Measurements from ENCODE around the gene LMF1. TPM values are rescaled to one million over a fixed set of nuclear protein-coding genes. Genes with fewer than 3 reads are reported as not detected.

The LMF1 gene
- total and polyA plus RNA-seq, 2 of the 13 experiments (the other 11 are each of a cell fraction or from before 2014, with no cell fraction given) = 6.8 to 8.5 TPM

DNA sequence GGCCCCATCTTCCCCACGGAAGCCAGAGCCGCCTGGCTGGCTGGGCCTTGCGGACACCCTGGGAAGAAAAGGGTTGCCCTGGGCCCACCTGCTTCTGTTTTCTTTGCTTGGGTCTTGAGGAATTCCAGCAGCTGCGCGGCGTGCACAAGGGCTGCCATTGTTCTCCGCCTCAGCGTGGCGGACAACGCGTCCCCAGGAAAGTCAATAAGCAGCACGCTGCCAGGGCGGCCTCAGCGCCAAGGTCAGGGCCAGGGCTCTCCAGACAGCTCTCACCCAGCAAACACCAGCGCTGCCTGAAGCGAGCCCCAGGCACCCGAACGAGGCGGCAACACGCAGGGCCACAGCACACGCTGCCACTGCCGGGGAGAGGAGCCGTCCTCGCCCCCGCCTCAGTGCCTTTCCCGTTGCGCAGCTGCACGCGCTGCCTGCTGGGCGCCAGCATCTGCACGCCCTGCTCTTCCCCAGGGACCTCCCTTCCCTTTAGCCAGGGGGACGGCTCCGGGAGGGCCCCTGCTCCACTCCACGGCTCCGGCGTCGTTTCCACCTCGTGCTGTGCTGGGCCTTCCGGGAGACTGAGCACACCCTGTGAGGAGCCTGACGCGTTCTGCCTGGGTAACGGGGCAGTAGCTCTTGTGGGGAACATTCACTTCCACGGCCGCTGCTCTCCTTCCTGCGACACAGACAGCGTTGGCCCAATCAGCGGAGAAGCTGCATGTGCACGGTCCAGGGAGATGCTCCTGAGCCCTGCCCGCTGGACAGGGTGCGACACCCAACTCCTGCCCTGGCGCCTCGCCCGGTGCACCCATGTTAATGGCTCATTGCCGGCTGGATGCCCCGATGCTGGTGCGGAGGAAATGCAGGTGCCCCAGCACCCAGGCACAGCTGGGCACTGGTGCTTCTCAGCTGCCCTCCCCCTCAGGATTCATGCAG lies 57.8 kb downstream of the LMF1 start (continued):
- TF ChIP-seq IKZF4 (CRISPR knock-in tag; IDR thresholded peaks at IDR 0.05; ENCODE audit: borderline replicate concordance, low read depth, not compliant biosample characterization) = no peak
- 0 out of 2 replicates have a peak, but pooled peaks have one; percentile 28 for TF ChIP-seq ISL2 (CRISPR knock-in tag; IDR thresholded peaks at IDR 0.05)
- TF ChIP-seq ZBTB1 (CRISPR knock-in tag; IDR thresholded peaks at IDR 0.05; ENCODE audit: borderline replicate concordance) = no peak
- TF ChIP-seq, protein P1, sequence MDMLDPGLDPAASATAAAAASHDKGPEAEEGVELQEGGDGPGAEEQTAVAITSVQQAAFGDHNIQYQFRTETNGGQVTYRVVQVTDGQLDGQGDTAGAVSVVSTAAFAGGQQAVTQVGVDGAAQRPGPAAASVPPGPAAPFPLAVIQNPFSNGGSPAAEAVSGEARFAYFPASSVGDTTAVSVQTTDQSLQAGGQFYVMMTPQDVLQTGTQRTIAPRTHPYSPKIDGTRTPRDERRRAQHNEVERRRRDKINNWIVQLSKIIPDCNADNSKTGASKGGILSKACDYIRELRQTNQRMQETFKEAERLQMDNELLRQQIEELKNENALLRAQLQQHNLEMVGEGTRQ (IDR thresholded peaks at IDR 0.05; ENCODE audit: low read depth, low read length) = no peak
- TF ChIP-seq, protein P1 (CRISPR knock-in tag; IDR thresholded peaks at IDR 0.05; ENCODE audit: borderline replicate concordance) = no peak
- TF ChIP-seq AHR (CRISPR knock-in tag; IDR thresholded peaks at IDR 0.05) = peak; percentile 75; the same call in 1 of the 2 replicates
- TF ChIP-seq ISX (CRISPR knock-in tag; conservative IDR thresholded peaks at IDR 0.05) = no peak
- TF ChIP-seq DNMT1 (CRISPR knock-in tag; IDR thresholded peaks at IDR 0.05) = peak; percentile 78; the same call in 1 of the 2 replicates
- TF ChIP-seq ZNF569 (CRISPR knock-in tag; IDR thresholded peaks at IDR 0.05; ENCODE audit: borderline replicate concordance) = no peak
- TF ChIP-seq ZNF746 (CRISPR knock-in tag; IDR thresholded peaks at IDR 0.05) = peak; percentile 70; the same call in 1 of the 2 replicates
- TF ChIP-seq, protein P2, sequence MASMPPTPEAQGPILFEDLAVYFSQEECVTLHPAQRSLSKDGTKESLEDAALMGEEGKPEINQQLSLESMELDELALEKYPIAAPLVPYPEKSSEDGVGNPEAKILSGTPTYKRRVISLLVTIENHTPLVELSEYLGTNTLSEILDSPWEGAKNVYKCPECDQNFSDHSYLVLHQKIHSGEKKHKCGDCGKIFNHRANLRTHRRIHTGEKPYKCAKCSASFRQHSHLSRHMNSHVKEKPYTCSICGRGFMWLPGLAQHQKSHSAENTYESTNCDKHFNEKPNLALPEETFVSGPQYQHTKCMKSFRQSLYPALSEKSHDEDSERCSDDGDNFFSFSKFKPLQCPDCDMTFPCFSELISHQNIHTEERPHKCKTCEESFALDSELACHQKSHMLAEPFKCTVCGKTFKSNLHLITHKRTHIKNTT (CRISPR knock-in tag; IDR thresholded peaks at IDR 0.05) = no peak
- peak; percentile 68 for TF ChIP-seq HNF4A (CRISPR knock-in tag; IDR thresholded peaks at IDR 0.05)
- TF ChIP-seq U2AF1 (optimal IDR thresholded peaks at IDR 0.05; ENCODE audit: low read depth, low read length) = no peak
- TF ChIP-seq TOPORS (CRISPR knock-in tag; IDR thresholded peaks at IDR 0.05) = no peak; the same call in 1 of the 2 replicates
- peak; percentile 61; the same call in 1 of the 2 replicates for TF ChIP-seq SAFB2 (CRISPR knock-in tag; IDR thresholded peaks at IDR 0.05; ENCODE audit: borderline replicate concordance, low read depth)
- TF ChIP-seq ZNF7 (CRISPR knock-in tag; IDR thresholded peaks at IDR 0.05) = peak; percentile 33; the same call in 1 of the 2 replicates
- no peak for TF ChIP-seq CEBPG (CRISPR knock-in tag; IDR thresholded peaks at IDR 0.05)
- TF ChIP-seq NPAS2 (CRISPR knock-in tag; IDR thresholded peaks at IDR 0.05; ENCODE audit: borderline replicate concordance) = no peak
- TF ChIP-seq, protein P3, sequence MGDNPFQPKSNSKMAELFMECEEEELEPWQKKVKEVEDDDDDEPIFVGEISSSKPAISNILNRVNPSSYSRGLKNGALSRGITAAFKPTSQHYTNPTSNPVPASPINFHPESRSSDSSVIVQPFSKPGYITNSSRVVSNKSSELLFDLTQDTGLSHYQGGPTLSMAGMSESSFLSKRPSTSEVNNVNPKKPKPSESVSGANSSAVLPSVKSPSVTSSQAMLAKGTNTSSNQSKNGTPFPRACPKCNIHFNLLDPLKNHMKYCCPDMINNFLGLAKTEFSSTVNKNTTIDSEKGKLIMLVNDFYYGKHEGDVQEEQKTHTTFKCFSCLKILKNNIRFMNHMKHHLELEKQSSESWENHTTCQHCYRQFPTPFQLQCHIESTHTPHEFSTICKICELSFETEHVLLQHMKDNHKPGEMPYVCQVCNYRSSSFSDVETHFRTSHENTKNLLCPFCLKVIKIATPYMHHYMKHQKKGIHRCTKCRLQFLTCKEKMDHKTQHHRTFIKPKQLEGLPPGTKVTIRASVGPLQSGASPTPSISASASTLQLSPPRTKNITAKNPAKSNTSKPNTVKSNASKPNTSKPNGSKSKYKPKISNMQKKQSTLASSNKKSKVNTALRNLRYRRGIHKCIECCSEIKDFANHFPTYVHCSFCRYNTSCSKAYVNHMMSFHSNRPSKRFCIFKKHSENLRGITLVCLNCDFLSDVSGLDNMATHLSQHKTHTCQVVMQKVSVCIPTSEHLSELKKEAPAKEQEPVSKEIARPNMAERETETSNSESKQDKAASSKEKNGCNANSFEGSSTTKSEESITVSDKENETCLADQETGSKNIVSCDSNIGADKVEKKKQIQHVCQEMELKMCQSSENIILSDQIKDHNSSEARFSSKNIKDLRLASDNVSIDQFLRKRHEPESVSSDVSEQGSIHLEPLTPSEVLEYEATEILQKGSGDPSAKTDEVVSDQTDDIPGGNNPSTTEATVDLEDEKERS (CRISPR knock-in tag; IDR thresholded peaks at IDR 0.05) = peak; percentile 66; the same call in 1 of the 2 replicates
- TF ChIP-seq NONO (IDR thresholded peaks at IDR 0.05) = no peak
- TF ChIP-seq NONO (CRISPR knock-in tag; conservative IDR thresholded peaks at IDR 0.05) = peak; percentile 87
- TF ChIP-seq NR2F6 (IDR thresholded peaks at IDR 0.05) = peak; percentile 88
- peak; percentile 98 for TF ChIP-seq NR2F6 (CRISPR knock-in tag; IDR thresholded peaks at IDR 0.05)
- no peak for TF ChIP-seq ZNF230 (CRISPR knock-in tag; IDR thresholded peaks at IDR 0.05)

All from HepG2 (cell line).